NCI-H2081 (cell line): ENCODE results near the gene APCDD1.
"Not testable (repeated sequence)": the region's sequence is repeated elsewhere in the genome, so short reads cannot be mapped to it uniquely, and the experiment has no call there.

Experiments
- DNase-seq, 2 experiments: peaks; one replicate each; lab custom pipeline; 2025; lab: John Stamatoyannopoulos, UW

Gene APCDD1

DNA sequence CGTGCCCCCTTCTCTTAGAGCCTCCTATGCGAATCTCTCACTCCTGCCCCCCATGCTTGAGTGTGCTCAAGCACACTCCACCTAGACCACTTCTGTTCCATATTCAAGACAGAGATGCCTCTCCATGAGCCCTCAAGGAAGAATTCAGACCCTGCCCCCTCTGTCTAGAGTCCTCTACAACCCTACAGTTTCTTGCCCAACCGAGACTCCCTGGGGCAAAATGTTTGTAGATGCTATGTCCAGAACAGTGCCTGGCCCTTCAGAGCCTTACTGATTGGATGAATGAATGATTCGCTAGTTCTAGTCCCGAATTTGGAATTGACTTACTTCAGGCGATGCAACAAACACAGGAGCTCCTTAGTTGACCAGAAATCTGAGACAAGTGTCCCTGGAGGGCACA is 8.7 kb downstream of the APCDD1 start:
- no peak for DNase-seq

DNA sequence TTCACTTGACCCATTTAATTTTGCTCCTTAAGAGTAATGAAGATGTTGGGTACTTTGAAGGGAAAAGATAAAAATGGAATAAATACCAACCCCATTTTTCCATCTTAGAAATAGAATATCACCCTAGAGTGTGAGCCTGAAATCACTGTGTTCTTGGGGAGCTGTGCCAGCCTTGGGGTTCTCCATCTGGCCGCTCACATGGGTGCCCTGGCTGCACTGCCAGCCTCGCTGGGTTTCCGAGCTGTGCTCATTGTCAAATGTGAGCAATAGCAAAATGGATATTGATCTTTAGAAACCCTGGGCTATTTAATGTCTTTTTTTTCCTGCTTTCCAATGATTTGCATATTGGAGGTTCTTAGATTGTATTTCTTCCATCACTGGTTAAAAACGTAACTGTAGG is 9.3 kb downstream of the APCDD1 start:
- no peak for DNase-seq

DNA sequence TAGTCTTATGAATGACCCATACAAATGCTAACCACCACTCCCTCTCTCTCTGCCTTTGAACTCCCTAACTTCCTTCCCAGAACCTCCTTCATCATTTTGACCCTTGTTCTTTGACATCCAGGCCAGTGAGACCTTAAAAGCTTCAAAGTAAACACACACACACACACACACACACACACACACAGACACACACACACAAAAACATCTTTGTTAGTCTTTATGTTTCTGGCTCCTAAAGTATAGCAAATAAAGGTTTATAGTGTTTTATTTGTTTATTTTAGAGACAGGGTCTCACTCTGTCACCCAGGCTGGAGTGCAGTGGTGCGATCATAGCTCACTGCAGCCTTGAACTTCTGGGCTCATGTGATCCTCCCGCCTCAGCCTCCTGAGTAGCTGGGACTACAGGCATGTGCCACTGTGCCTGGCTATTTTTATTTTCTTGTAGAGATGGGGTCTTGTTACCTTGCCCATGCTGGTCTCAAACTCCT is 9.8 kb downstream of the APCDD1 start:
- DNase-seq, result not testable (repeated sequence)

DNA sequence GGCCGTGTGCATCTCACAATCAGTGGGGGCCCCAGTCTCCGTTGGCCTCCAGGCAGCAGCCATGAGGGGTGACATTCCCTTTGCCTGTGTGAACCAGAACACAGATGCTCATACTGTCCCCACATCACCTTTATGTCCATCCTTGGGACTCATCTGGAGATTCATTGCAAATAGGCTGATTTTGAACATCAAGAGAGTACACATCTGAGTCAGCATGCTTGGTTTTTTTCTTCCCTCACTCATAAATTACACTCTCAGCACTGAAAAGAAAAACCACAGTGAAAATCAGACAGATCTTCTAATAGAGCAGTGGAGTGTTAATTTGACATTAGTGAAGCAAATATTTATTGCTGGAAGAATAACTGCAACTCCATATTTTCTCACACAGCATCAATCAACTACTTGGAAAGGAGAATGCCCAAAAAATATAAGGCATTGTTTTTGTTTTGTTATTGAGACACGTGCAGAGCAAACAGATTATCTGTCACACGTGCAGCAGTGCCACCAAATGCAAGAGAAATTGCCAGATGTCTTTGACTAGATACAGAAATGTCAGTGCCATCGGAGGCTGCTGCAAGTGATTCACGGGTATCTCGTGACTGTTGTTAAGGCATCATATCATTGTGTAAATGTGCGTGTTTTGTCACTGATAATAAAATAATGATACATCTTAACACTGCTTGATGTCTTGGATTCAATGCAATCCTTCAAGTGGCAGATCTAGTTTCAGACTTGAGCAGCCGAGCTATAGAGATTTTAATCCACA is 10.9 kb downstream of the APCDD1 start:
- DNase-seq, result no peak

DNA sequence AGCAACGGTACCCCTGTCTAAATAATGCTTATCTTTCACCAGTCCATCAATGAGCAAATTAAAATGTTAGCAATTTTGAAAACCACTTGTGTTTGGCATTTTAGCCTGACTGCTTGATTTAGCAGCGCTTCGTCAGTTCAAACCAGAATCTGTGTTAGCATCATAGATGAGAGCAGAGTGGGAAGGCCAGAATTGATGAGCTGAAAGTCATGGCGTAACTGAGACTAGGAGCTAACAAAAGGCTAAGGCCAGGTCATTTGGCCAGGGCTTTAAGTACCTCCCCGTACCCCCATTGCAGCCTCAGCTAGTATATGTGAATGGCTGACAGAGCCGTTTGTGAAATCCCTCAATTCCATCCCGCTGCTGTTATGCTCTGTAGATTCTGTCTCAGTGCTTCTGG is 16.0 kb downstream of the APCDD1 start:
- DNase-seq, result no peak

DNA sequence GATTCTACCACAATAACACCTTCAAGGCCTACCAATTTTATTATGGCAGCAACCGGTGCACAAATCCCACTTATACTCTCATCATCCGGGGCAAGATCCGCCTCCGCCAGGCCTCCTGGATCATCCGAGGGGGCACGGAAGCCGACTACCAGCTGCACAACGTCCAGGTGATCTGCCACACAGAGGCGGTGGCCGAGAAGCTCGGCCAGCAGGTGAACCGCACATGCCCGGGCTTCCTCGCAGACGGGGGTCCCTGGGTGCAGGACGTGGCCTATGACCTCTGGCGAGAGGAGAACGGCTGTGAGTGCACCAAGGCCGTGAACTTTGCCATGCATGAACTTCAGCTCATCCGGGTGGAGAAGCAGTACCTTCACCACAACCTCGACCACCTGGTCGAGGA is 17.1 kb downstream of the APCDD1 start:
- DNase-seq, result no peak

DNA sequence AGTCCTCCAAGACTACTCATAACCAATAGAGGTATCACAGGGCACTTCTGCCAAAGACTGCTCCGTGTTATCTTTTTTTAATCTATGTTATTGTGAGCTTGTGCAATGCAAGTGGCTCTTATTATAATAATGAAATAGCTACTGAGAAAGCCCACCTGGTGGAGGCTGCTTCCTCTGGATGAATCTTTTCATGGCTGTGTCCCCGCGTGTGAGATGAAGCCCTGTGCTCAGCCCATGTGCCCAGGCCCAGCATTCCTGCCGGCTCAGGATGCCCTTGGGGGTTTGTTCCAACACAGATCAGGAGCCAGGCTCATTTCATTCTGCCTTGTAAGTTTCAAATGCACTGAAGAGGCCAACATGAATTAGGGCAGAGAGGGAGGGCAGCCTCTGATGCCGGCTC is 18.7 kb downstream of the APCDD1 start:
- no peak for DNase-seq

DNA sequence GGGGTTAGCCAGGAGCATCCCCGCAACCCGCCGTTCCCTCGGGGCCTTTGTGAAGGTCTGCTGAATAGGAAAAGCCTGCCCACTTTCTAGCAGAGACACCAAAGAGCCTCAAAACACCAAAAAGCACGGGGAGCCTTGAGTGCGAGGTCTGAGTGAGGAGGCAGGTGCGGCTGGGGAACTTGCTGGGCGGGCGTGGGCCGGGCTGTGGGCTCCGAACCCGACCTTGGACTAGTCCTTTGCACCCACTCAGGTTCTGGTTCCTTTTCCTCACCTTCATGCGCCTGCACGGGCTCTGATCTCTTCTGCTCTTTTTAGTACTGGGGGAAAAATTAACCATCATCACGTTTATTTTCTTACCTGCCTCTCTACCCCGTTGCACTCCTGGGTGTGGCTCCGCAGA is 19.9 kb downstream of the APCDD1 start:
- no peak for DNase-seq

DNA sequence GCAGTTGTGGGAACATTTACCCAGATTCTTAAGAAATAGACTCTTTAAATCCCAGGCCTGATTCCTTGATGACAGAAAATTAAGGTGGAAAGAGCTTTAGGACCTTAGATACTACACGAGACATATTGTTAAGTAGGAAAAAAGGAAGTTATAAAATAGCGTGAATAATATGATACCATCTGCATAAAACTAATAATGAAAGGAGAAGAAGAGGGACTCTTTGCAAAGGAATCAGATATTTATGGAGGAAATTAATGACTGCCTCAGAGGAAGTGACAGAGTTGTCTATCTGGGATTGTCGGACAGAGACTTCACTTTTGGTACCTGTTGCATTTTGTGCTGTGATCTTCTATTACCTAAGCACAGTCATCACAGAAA is 20.8 kb downstream of the APCDD1 start:
- no peak for DNase-seq

DNA sequence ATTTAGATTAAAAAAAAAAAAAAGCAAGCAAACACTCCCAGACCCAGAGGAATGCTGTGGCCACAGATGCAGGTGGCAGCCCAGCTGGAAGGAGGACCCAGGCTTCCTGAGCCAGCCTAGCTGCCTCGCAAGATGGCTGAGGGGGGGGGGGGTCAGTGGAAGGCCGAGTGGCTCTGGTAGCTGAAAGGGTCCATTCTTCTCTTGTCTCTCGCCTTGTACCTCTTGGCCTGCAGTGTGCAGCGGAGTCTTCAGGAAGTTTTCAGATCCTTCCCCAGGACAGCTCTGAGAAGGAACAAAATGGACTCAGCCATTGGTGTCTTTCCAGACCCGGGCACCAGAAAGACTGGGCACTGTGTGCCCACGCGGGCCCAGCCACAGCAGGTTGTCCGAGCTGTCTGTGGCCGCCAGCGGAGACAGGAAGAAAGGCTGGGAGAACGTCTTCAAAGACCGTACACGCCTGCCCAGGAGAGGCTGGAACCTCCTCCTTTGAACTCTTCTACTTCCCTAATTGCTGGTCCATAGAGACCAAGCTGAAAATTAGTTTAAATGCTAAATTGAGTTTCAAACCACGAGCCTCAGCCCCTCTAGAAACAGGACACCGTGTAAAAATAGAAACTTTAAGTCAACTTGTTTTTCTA is 21.3 kb downstream of the APCDD1 start:
- DNase-seq, result no peak

DNA sequence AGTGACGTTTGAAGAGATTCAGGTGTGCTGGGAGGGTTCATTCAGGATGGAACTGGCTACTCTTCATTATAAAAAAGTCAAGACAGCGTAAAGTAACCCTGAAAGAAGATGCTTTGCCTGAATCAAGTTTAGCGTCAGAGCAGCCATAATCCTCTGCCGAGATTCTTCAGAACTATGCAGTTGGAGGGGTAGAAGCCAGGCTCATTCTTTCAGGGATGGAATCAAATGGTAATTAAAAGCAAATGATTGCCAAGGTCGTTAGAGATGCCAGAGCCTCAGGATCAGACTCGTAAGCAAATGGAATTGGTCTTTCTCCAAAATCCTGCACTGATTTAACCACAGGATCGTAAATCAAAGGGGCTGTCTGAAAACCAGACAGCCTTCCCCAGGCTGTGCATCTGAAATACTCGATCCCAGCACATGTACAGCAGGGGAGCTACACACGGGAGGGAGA is 21.9 kb downstream of the APCDD1 start:
- DNase-seq, result peak in 1 of 2 experiments; percentile 19

DNA sequence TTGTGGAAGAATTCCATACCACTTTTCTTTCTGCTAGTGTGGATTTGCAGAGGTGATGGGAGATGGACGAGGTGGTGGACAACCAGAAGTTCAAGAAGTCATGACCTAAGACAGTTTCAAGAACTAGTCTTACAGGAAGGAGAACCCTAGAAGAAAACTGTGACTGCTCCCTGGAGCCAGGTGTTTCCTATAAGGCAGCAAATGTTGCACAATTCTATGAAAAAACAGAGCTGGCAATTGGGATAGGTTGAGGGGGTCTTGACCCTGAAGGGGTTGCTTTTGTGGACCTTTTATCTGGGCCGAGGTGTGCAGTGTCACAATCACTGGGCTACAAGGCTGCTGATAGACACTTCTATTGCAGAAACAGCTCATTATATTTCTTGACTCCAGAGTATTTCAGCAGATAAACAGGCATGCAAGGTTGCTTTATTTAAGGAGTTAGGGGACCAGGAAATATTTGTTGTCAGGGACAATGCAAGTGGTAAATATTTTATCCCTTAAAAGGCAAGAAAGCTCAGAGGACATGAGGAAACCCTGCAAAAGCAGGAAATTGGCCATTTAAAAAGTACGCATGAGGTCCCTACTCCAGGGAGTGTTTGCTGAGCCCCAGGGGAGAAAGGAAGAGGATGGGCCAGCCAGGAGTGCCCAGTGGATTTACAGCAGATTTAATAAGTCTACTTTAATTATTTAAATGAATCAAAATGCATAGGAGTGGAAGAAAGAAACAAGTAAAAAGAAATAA is 22.9 kb downstream of the APCDD1 start:
- DNase-seq, result peak in 1 of 2 experiments; percentile 68

DNA sequence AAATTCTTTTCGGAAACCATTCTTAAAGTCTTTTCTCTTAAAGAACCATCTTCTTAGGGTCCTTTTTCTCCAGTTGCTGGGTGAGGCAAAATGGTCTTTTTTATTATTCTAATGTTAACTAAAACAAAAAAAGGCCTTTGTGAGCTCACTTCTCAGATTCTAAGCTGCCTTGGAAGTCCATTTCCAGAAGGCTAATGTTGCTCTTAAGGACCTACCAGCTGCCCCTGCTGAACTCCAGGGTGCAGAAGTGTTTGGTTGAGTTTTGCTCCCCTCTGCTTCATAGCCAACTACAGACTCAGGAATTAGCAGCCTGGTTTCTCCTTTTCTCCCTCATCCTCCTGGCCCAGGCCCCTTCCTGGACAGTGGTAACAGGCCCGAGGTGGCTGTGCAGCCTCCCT is 23.4 kb downstream of the APCDD1 start:
- DNase-seq, result no peak

DNA sequence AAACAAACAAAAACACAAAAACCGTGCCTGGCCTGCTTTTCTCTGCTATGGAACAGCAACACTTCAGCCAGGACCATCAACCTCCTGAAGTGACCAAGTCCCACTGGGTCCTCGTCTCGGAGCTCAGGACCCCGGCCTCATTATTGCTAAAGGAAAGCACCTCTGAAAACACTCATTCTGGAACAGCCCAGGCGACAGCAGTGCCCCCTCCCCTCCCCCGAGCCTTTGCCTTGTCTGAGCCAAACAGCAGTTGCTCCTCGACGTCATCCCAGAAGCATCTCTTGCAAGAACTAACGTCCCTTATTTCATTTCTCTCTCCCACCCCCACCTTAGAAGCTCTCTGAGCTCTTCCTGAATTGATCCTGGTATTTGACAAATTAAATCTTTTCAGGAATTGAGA is 27.4 kb downstream of the APCDD1 start:
- DNase-seq, result no peak

DNA sequence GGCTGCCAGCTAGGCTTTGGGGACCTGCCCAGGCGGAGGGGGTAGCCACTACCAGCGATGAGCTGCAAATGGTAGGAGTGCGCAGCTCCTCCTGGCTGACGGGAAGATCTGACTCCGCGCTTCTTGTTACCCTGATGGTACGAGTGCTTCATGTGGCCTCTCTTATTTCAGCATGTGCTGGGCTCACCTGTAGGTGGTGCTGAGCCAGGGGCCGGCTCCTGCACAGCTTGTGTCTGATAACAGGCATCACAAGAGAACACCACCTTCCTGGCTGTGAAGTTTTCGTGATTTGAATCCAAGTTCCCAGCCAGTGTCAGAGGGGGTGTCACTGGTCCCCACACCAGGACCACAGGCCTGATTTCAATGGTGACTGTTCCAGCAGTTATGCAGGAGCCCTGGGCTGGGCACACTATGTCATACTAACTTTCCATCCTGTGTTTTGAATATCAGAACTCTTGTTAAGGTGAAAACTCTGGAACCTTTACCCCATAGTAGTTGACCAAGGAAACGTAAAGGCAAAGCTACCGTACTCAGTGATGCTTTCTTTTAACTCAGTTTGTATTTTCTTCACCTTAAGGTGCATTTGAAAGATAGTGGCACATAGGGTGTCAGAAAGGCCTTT is 28.0 kb downstream of the APCDD1 start:
- DNase-seq, result no peak

DNA sequence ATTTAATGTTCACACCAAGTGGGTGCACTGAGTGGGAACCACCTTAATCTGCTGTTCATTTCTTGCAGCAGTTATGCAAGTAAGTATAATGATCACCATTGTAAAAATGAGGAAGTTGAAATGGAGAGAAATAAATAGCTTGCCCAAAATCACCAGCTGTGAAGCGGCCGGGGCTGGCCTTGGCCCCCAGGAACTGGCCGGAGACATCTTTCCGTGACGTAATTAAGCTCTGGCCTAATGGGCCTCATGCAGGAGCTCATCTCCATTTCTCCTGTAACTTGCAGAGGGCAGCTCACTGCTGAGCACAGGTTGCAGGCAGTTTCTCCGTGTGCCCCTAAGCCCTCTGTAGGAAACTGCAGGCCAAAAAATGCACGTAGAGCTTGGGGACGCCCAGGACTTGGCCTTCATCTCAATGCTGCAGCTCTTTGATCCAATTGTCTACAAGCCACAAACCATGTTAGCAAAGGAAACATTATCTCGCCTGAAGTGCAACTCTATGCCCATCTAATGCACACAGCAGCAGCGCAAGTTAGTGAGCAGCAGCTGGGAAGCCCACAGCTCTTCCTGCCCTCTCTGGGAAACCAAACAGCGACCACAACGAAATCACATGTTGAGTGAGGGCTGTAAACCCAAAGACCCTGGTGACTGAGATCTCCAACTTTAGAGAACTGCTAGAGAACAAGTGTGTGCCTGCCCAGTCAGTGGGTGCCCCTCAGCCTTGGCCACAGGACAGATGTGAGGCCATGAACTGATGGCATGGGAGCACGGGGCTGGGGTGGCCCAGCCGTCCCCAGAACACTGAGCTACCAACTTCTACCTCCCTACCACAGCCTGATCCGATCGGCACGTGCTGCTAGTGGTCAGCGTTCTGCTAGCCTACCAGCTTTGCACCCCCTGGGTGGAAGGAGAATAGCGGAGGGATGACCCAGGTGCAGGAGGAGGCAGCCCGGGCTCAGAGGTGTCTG is 28.8 kb downstream of the APCDD1 start:
- DNase-seq, result no peak

DNA sequence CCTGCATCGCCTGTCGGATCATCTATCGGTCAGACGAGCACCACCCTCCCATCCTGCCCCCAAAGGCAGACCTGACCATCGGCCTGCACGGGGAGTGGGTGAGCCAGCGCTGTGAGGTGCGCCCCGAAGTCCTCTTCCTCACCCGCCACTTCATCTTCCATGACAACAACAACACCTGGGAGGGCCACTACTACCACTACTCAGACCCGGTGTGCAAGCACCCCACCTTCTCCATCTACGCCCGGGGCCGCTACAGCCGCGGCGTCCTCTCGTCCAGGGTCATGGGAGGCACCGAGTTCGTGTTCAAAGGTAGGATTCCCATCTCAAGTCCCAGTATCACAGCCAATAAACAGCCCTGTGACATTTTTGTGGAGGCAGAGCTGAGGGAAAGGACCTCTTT is 31.0 kb downstream of the APCDD1 start:
- no peak for DNase-seq

DNA sequence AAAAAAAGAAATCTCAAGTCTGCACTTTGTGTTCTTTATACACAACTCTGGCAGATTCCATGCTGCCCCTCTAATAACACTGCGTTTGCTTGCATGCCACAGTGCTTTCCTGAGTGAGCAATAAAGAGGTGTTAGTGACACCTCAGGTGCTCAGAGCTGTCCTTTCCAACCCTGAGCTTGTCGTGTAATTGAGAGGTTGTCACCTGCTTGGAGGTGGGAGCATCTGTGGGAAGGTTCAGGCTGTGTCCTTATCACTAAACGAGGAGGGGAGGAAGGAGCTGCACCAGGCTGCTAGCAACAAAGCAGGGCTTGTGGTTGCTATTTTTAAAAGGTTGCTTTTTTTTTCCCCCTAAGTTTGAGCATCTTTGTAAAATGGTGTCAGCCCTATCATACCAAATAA is 31.9 kb downstream of the APCDD1 start:
- DNase-seq, result no peak

DNA sequence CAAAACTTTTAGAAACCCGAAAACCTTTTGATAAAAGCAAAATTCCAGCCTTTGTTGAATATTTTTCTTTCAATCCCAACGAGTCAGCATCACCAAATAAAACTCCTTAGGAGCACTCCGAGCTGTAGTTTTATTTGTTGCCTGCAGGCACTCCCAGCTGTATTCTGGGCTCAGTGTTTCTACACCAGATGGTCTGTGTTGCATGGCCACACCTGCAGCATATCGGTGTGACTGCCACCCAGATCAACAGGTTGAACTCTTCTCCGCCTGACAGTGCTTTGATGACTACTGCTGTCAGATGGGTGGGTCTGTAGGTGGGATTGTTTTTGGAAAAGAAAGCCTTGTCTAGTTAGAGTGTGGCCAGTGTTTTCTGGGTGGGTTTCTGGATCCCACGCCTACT is 32.7 kb downstream of the APCDD1 start:
- DNase-seq, result no peak

DNA sequence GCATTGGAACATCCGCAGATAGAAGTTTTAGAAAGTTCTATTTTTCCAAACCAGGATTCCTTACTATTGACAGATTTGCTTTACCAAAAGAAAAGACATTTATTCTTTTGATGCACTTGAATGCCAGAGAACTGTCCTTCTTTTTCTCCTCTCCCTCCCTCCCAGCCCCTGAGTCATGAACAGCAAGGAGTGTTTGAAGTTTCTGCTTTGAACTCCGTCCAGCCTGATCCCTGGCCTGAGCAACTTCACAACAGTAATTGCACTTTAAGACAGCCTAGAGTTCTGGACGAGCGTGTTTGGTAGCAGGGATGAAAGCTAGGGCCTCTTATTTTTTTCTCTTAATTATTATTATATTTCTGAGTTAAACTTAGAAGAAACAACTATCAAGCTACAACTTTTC is 33.6 kb downstream of the APCDD1 start:
- DNase-seq, result no peak

DNA sequence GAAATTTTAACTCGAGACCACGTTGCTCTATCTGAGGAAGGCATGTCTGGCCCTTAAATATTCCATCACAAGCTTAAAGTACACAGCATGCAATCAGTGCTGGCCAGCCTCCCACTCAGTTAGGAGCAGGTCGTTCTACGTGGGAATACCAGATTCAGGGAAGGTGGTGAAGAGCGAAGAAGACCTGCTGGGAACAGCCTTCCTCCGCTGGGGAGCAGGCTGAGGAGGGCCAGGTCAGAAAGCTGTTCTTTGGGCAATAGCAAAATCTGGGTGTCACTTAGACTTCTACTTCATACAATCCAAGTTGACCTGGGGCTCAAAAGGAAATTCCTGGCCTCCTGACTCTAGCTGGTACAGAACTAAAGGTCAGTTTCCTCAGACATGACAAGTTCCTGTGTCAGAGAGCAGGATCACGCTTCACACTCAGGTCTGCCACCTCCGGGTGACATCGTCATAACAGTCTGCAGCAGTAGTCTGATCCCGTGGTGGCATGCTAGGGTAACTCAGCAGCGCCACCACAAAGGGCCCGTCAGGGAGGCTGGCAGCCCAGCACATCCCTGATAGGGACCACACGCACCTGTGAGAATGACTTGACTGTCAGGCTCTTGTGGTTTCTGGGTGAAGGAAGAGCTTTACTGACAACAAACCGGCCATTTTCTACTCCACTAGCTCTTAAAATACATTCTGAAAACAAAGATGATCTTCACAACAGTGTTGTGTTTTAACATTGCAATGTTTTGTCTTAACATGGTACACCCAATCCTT is 36.1 kb downstream of the APCDD1 start:
- DNase-seq, result no peak
